Right cardiac atrium (tissue), 5 donors: ENCODE results near the gene GSTA4. TPM values are rescaled to one million over a fixed set of nuclear protein-coding genes. Genes with fewer than 3 reads are reported as not detected.

ENCODE experiments used
- ATAC-seq, 2 donors: fragments of 200-7000 bp; cut with Tn5 transposase; one replicate each; pipeline versions ENCODE4 v1.8.0 to v1.9.1; 2020; ENCODE audit warnings: moderate library complexity in 2 of 2, mild to moderate bottlenecking in 1 of 2
- DNase-seq, 3 donors: peaks; one replicate each; pipeline ENCODE4 v3.0.0-alpha.2; 2020
- H3K27ac ChIP-seq: one replicate; pipeline ENCODE4 v1.5.1; 2013; ENCODE audit warnings: mild to moderate bottlenecking, low read length, control low read depth, moderate library complexity
- H3K27me3 ChIP-seq: one replicate; pipeline ENCODE4 v1.6.1; 2013; ENCODE audit not compliant: control insufficient read depth, insufficient read depth
- H3K4me1 ChIP-seq: one replicate; pipeline ENCODE4 v1.6.1; 2013; ENCODE audit warnings: low read length; ENCODE audit not compliant: control insufficient read depth, insufficient read depth
- H3K4me3 ChIP-seq: one replicate; pipeline ENCODE4 v1.5.1; 2013; ENCODE audit warnings: low read length, control low read depth
- H3K9me3 ChIP-seq: one replicate; pipeline ENCODE4 v1.6.1; 2013; ENCODE audit warnings: low read length; ENCODE audit not compliant: control insufficient read depth
- WGBS: extraction: QIAGEN DNeasy Blood & Tissue Kit; methylation state at CpG from one replicate; pipeline ENCODE4 v1.1.7; 2013; 5-methylcytosine and 5-hydroxymethylcytosine counted together
- intact Hi-C, 4 donors: fragments of 100-400 bp; cut with DNase I; formaldehyde crosslinking; loops; one replicate each; pipeline versions ENCODE4 v1.11.0 to v1.14.0; 2022 to 2023
- polyA plus RNA-seq: library from polyadenylated mRNA; stranded (reverse); fragments of 200-250 nt; gene quantifications from one replicate; pipeline ENCODE4 v1.2.3, GENCODE V29; 2013
- total RNA-seq, 4 donors: library from RNA; stranded (reverse); fragmentation: NEBNext Ultra II Directional; extraction: Animal tissue kit (Norgen Biotek cat#: 25700); gene quantifications; one replicate each; pipeline ENCODE4 v1.2.1, GENCODE V29; 2021
- donor health status: healthy with polysubstance abuse.
- donor health status: DM: no; HTN: yes; CAD: no.
- donor health status: DM: no; HTN: no; CAD: no.
- donor health status: DM: no; HTN: yes; CAD: no; lungs with severe emphysema.
- donor health status: DM: yes; HTN: yes; CAD: no.

Gene GSTA4
- total and polyA plus RNA-seq, 5 donors: 11.5 to 17.6 (median 15.9) TPM

GRCh38 chr6:53032849-53033248, 37.8 kb upstream of the GSTA4 start:
- ATAC-seq (no peak), DNase-seq (no peak)
- H3K4me1 ChIP-seq: peaks cover 9% of the 10 kb centered on the region
- no peaks in the 10 kb centered on the region for H3K9me3 ChIP-seq
- no peaks in the 10 kb centered on the region for H3K27me3 ChIP-seq
- H3K4me3 ChIP-seq: no peak overlapping the region
- WGBS: 55% methylated on average over 4 of the region's 4 CpGs
- intact Hi-C loops: no loop called here
- H3K27ac ChIP-seq: no peak overlapping the region

DNA sequence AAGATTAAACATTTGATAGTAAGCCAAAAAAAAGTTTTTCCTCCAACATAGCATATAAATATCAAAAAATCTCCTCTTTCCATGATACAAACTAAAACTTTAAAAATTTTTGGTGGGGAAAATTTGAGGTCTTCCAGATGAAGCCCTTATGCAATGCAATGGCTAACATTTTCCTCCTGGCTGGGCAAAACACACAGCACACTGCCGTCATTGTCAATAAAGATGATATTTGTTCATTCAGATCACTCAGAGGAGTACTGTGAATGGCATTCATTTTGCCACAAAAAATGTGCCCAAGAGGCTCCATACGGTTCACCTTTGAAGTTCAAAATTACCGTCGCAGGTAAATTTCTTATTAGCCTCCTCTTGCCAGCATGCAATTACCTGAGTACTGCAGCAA, 36.2 kb upstream of the GSTA4 start:
- Histone ChIP-seq H3K27me3 (no peaks in the 10 kb centered on the region), H3K4me3 (no peak overlapping the region), H3K27ac (no peak overlapping the region), H3K9me3 (no peaks in the 10 kb centered on the region), H3K4me1 (peaks cover 9% of the 10 kb centered on the region)
- intact Hi-C loops: no loop called here
- 91% methylated on average over 4 of the region's 4 CpGs for WGBS
- DNase-seq: no peak
- ATAC-seq: no peak

DNA sequence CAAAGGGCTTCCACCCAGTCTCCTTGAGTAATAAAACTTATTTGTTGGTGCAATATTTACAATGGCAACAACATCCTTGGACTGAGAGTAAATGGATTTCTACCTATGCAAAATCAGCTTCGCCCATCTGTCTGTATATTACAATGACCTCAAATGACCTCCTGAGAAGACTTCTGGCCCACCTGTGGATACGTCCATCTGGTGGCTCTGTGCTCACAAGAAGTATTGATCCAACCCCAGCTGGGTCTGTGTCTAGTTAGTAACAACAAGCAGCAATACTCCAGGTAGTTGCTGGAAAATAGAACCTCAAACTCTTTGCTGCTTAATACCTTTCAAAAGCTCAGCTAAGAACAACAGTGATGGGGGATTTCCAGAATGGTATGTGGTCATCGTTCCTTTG, 34.7 kb upstream of the GSTA4 start:
- intact Hi-C loops: no loop called here
- Histone ChIP-seq H3K9me3 (no peaks in the 10 kb centered on the region), H3K27me3 (no peaks in the 10 kb centered on the region), H3K4me1 (peaks cover 4% of the 10 kb centered on the region), H3K4me3 (no peak overlapping the region), H3K27ac (no peak overlapping the region)
- 94% methylated on average over 3 of the region's 3 CpGs for WGBS
- no peak for DNase-seq
- no peak for ATAC-seq

DNA sequence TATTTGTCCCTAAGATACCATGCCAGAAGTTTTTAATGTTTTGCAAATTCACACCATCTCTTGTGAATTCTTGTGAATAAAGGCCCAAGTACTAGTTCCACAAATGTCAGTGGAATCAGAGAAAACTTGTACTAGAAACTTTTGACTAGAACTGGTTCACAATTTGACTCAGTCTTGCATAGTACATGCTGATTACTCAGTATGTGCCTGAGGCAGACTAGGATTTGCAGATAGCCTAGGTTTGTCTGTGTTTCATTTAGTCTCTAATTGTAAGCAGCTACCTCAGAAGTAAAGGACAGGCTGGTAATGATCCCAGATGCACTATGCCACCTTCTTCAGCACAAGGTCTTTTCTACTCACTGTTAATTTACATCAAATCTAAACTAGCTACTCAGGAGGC, 34.2 kb upstream of the GSTA4 start:
- H3K27ac ChIP-seq: no peak overlapping the region
- no peaks in the 10 kb centered on the region for H3K9me3 ChIP-seq
- intact Hi-C loops: no loop called here
- H3K4me3 ChIP-seq: no peak overlapping the region
- H3K4me1 ChIP-seq: peaks cover 4% of the 10 kb centered on the region
- no peak for ATAC-seq
- no peaks in the 10 kb centered on the region for H3K27me3 ChIP-seq
- DNase-seq: no peak

DNA sequence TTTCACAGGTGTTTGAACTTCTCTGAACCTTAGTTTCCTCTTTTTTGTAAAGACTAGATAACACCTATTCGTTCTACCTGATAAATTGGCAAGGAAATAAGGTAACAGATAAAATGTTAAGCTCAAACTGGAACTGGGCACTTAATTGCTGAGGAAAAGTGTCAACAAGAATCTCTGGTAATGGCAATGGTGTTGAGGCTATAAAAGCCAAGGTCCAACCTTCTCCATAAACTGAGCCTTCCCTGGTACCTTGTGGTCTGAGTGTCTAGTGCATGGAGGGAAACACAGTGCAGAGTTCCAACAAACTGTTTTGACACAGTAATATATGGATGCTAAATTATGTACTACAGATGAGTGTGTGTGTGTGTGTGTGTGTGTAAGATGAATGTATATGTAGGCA, 33.4 kb upstream of the GSTA4 start:
- intact Hi-C loops: no loop called here
- no peak for DNase-seq

GRCh38 chr6:53027131-53027718, 32.1 kb upstream of the GSTA4 start:
- no peak for ATAC-seq
- no peak for DNase-seq
- intact Hi-C loops: no loop called here
- no peak overlapping the region for H3K27ac ChIP-seq
- no peaks in the 10 kb centered on the region for H3K4me1 ChIP-seq
- no peaks in the 10 kb centered on the region for H3K27me3 ChIP-seq
- H3K9me3 ChIP-seq: no peaks in the 10 kb centered on the region
- 68% methylated on average over 5 of the region's 5 CpGs for WGBS
- H3K4me3 ChIP-seq: no peak overlapping the region

More for the DNA sequence above, 33.4 kb upstream of the GSTA4 start:
- no peaks in the 10 kb centered on the region for H3K9me3 ChIP-seq
- 70% methylated on average over 1 of the region's 1 CpG for WGBS
- H3K4me3 ChIP-seq: no peak overlapping the region
- ATAC-seq: no peak
- no peaks in the 10 kb centered on the region for H3K27me3 ChIP-seq
- no peak overlapping the region for H3K27ac ChIP-seq
- H3K4me1 ChIP-seq: peaks cover 4% of the 10 kb centered on the region

DNA sequence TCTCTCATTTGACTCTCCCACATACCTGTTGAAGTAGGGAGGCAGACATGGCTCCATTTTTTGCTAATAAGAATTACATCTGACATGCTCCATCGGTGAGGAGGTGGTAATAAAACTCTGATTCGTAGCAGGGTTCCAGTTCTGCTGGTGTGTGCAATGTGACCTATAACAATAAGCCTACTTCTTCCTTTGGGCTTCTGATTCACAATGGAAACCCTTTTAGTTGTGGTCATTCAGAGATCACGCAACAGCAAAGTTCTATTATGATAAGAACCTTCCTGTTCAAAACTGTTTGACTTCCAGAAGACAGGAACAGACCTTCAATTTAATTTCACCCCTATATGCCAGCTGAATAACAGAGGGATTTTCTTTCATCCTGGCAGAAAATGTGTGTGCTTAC, 31.4 kb upstream of the GSTA4 start:
- Histone ChIP-seq H3K27me3 (no peaks in the 10 kb centered on the region), H3K4me1 (no peaks in the 10 kb centered on the region), H3K27ac (no peak overlapping the region), H3K4me3 (no peak overlapping the region), H3K9me3 (no peaks in the 10 kb centered on the region)
- intact Hi-C loops: no loop called here
- ATAC-seq: no peak
- DNase-seq: no peak
- WGBS: 89% methylated on average over 3 of the region's 3 CpGs

DNA sequence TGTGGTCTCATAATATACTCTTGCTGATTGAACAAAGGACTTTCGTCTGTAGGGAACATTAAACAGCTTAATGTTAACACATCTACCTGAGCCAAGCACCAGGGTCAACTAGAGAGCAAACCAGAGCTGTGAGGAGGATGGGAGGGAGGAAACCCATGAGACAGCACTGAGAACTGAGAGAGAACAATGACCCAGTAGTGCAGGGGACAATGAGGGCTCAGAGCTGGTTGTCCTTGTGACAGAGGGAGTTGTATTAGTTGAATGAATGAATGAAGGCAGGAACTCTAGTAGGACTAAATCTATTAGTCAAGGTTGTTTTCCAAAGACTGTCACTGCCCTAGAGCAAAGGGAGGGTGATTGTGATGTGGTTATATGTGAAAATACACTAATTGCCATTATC, 28.2 kb upstream of the GSTA4 start:
- Histone ChIP-seq H3K9me3 (no peaks in the 10 kb centered on the region), H3K27ac (no peak overlapping the region), H3K27me3 (no peaks in the 10 kb centered on the region), H3K4me1 (no peaks in the 10 kb centered on the region), H3K4me3 (no peak overlapping the region)
- intact Hi-C loops: no loop called here
- no peak for ATAC-seq
- 95% methylated on average over 1 of the region's 1 CpG for WGBS
- no peak for DNase-seq

- no peak for DNase-seq
- no peak overlapping the region for H3K4me3 ChIP-seq
- H3K4me1 ChIP-seq: no peaks in the 10 kb centered on the region
- no peak overlapping the region for H3K27ac ChIP-seq
- WGBS: 62% methylated on average over 3 of the region's 3 CpGs
- intact Hi-C loops: no loop called here
- H3K27me3 ChIP-seq: no peaks in the 10 kb centered on the region
- H3K9me3 ChIP-seq: no peaks in the 10 kb centered on the region
- ATAC-seq: no peak
Observed at GRCh38 chr6:53020005-53020744, 25.1 kb upstream of the GSTA4 start.

DNA sequence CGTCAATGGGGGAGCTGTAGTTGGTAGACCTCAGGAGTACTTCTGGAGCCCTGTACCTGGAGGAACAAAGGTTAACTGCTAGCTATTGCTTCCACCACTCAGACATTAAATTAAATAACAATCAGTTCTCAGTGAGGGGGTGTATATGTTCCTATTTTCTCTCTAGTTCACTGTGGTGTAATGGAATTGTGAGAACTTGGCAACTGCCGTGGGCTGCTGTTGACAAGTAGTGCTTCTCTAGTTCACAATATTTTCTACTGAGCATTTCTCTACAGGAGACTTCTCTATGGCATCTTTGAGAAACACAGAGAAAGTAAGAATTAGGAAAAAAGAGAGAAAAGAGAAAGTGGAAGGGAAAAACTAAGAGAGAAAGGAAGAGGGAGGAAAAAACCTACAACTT, 23.4 kb upstream of the GSTA4 start:
- H3K27me3 ChIP-seq: no peaks in the 10 kb centered on the region
- no peak overlapping the region for H3K27ac ChIP-seq
- no peaks in the 10 kb centered on the region for H3K9me3 ChIP-seq
- H3K4me1 ChIP-seq: no peaks in the 10 kb centered on the region
- intact Hi-C loops: no loop called here
- WGBS: 91% methylated on average over 2 of the region's 2 CpGs
- no peak overlapping the region for H3K4me3 ChIP-seq
- no peak for ATAC-seq
- no peak for DNase-seq

- intact Hi-C loops: no loop called here
- Histone ChIP-seq H3K27ac (no peak overlapping the region), H3K27me3 (no peaks in the 10 kb centered on the region), H3K4me3 (no peak overlapping the region), H3K4me1 (no peaks in the 10 kb centered on the region), H3K9me3 (no peaks in the 10 kb centered on the region)
- 94% methylated on average over 1 of the region's 1 CpG for WGBS
- ATAC-seq (no peak), DNase-seq (no peak)
Observed at GRCh38 chr6:53015486-53015885, 20.4 kb upstream of the GSTA4 start.

DNA sequence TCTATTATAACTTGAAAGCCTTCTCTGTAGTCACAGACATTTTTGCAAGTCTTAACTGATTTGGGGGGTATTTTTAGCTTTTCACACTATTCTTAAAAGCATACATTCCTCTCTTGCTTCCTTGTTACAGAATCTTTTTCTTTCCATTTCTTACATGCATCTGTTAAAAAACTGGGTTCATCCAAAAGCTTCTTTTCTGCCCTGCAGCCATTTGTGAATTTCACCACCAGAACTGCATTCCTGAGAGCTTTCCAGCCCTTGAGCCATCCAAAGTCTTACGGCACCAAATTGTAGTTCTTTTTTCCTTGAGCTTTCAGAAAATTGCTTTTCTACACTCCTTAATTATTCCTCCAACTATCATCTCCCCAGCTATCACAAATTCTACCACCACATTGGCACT, 19.7 kb upstream of the GSTA4 start:
- H3K27ac ChIP-seq: no peak overlapping the region

More for the DNA sequence above, 19.7 kb upstream of the GSTA4 start:
- WGBS: 70% methylated on average over 1 of the region's 1 CpG
- no peak for DNase-seq
- no peak for ATAC-seq
- H3K4me3 ChIP-seq: no peak overlapping the region
- intact Hi-C loops: no loop called here
- H3K27me3 ChIP-seq: no peaks in the 10 kb centered on the region
- H3K9me3 ChIP-seq: no peaks in the 10 kb centered on the region
- no peaks in the 10 kb centered on the region for H3K4me1 ChIP-seq
